ENCODE data around the gene NLRP12.

The NLRP12 gene

GRCh38 chr19:53868892-53869804 is 45.0 kb upstream of the NLRP12 start:
- Histone ChIP-seq H3K4me3 (peak overlapping the region; percentile 83 to 86), H3K4me1 (peaks cover 0 to 64% (median 47%) of the 10 kb centered on the region in 4 donors), H3K27ac (peak overlapping the region; percentile 97), H3K27me3 (no peaks in the 10 kb centered on the region), H3K9me3 (no peaks in the 10 kb centered on the region), H3K36me3 (peaks cover 20 to 37% (median 22%) of the 10 kb centered on the region in 3 donors)
- peak; percentile 87 to 96 for DNase-seq
- TF ChIP-seq, protein P1, sequence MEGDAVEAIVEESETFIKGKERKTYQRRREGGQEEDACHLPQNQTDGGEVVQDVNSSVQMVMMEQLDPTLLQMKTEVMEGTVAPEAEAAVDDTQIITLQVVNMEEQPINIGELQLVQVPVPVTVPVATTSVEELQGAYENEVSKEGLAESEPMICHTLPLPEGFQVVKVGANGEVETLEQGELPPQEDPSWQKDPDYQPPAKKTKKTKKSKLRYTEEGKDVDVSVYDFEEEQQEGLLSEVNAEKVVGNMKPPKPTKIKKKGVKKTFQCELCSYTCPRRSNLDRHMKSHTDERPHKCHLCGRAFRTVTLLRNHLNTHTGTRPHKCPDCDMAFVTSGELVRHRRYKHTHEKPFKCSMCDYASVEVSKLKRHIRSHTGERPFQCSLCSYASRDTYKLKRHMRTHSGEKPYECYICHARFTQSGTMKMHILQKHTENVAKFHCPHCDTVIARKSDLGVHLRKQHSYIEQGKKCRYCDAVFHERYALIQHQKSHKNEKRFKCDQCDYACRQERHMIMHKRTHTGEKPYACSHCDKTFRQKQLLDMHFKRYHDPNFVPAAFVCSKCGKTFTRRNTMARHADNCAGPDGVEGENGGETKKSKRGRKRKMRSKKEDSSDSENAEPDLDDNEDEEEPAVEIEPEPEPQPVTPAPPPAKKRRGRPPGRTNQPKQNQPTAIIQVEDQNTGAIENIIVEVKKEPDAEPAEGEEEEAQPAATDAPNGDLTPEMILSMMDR (IDR thresholded peaks at IDR 0.05): peak; percentile 53 to 59
- intact Hi-C loops (cut with DNase I; ENCODE audit: low total_unique reads): no loop called here

GRCh38 chr19:53868091-53868891 is 44.2 kb upstream of the NLRP12 start:
- H3K9me3 ChIP-seq: no peaks in the 10 kb centered on the region
- intact Hi-C loops (cut with DNase I; ENCODE audit: low total_unique reads): no loop called here
- peaks cover 0 to 56% (median 44%) of the 10 kb centered on the region in 4 donors for H3K4me1 ChIP-seq
- peak overlapping the region; percentile 83 to 86 for H3K4me3 ChIP-seq
- DNase-seq: peak; percentile 60 to 80
- H3K27ac ChIP-seq: peak overlapping the region; percentile 97
- H3K27me3 ChIP-seq: no peaks in the 10 kb centered on the region
- TF ChIP-seq, protein P1 (IDR thresholded peaks at IDR 0.05): no peak
- peaks cover 12 to 29% (median 13%) of the 10 kb centered on the region in 3 donors for H3K36me3 ChIP-seq

- Histone ChIP-seq H3K4me1 (peaks cover 0 to 50% (median 38%) of the 10 kb centered on the region in 4 donors), H3K27ac (peak within 1 kb of the TSS; percentile 97), H3K27me3 (no peaks in the 10 kb centered on the region), H3K9me3 (no peaks in the 10 kb centered on the region), H3K36me3 (peaks cover 6 to 20% (median 8%) of the 10 kb centered on the region in 3 donors), H3K4me3 (peak within 1 kb of the TSS; percentile 83 to 86)
- TF ChIP-seq, protein P1 (IDR thresholded peaks at IDR 0.05): peak in 1 of 2 experiments; percentile 8
- peak; percentile 100 for DNase-seq
- intact Hi-C loops (cut with DNase I; ENCODE audit: low total_unique reads): no loop called here
Measured at GRCh38 chr19:53867225-53868090, 43.3 kb upstream of the NLRP12 start, which contains the start of gene MYADM. Gene MYADM, plus strand, starts transcription at chr19:53867883. Its CDS starts 5,647 bp downstream, at chr19:53873530.

DNA sequence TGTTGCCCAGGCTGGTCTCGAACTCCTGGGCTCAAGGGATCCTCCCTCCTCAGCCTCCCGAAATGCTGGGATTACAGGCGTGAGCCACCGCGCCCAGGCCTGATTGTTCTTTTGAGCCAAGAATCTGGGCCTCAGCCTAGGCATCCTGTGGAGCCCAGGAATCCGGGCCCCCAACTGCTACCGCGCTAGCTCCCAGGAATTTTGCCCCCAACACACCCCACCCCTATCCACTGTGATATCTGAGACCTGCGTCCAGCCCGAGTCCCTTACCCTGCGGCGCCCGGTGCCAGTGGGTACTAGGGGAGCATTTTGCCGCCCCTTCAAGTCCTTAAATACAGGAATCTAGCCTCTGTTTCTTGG is 42.7 kb upstream of the NLRP12 start:
- peaks cover 0 to 44% (median 32%) of the 10 kb centered on the region in 4 donors for H3K4me1 ChIP-seq
- DNase-seq: no peak
- TF ChIP-seq, protein P1 (IDR thresholded peaks at IDR 0.05): no peak
- intact Hi-C loops (cut with DNase I; ENCODE audit: low total_unique reads): no loop called here
- no peaks in the 10 kb centered on the region for H3K27me3 ChIP-seq
- H3K4me3 ChIP-seq: peak overlapping the region; percentile 83 to 86
- no peaks in the 10 kb centered on the region for H3K9me3 ChIP-seq
- H3K27ac ChIP-seq: peak overlapping the region; percentile 97
- H3K36me3 ChIP-seq: peaks cover under 1 to 14% (median 2%) of the 10 kb centered on the region in 3 donors

All from tibial artery (tissue), 4 donors.